NCI-H2029 treated with DMSO at 0.1 percent for 48 hours (cell line): ENCODE results near the gene DACH1.
"Not testable (repeated sequence)": the region's sequence is repeated elsewhere in the genome, so short reads cannot be mapped to it uniquely, and the experiment has no call there.

ENCODE experiments used
- DNase-seq: peaks from one replicate; lab custom pipeline; 2025; lab: John Stamatoyannopoulos, UW

DACH1 gene

DNA sequence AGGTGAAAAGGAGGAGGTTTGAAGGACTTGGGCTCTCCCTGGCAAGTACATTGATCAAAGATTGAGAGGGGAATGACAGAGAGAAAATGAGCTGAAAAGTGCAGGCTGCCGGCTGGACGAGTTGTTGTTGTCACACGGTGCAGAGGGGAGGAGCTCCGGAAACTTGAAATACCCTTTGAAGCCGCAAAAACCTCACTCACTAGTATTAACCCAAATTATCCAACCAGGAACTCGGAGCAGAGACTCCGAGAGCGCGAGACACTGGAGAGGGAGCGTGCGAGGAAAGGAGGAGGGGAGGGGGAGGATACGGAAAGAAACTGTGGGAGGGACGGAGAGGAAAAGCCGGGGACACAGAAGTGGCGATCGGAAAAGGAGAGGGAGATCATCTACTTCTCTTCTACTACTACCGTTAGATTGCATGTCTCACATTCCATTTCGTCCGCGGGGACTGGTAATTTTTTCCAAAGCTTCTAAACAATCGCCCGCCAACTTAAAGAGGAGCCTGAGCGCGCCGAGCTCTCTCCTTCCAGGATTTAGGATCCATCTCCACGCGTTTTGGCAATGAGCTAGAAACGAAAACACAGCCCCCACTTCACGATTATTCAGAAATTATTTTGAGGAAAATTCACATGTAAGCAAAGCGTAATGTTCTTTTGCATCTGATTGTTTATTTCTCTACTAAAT, at the start of gene DACH1:
Gene DACH1, minus strand, starts transcription at position 74 of the 684 bp plus-strand sequence.
- no peak for DNase-seq

GRCh38 chr13:71913717-71914116, 46.7 kb upstream of the DACH1 start:
- DNase-seq, result no peak

DNA sequence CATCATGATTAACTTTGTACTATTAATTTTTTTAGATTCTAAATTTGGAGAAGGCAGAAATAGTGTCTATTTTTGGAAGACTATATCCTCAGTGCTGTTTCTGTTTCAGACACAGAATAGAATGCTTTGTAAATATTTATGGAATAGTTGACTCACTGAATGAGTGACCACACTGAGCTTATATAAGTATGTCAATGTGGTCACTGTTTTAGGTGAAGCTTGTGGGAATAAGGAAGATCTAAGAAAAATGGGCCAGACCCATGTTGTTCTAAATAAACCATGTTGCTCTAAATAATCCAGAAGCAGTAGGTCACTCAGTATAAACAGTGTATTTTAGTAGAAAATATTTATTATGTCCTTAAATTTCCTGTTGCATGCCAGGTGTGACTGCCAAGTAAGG, 45.5 kb upstream of the DACH1 start:
- DNase-seq, result no peak

GRCh38 chr13:71906448-71906847, 39.4 kb upstream of the DACH1 start:
- DNase-seq, result no peak

DNA sequence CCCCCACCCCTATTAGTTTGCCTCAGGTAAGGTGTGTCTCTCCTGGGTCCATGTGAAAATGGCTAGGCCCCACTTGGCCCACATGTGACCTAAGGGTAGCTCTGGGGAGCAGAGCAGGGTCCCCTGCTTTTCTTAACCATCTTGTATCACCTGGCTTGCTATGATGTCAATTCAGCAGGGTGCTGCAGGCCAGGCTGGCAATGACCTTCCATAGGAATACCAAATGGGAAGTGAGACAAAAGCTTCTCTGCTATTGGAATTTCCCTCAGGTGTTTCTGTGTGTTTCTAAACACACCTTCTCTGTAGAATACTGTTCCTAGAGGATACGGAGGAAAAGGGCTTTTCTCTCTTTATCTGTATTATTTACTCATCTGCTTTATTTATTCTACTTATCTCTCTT, 35.7 kb upstream of the DACH1 start:
- DNase-seq, result no peak

DNA sequence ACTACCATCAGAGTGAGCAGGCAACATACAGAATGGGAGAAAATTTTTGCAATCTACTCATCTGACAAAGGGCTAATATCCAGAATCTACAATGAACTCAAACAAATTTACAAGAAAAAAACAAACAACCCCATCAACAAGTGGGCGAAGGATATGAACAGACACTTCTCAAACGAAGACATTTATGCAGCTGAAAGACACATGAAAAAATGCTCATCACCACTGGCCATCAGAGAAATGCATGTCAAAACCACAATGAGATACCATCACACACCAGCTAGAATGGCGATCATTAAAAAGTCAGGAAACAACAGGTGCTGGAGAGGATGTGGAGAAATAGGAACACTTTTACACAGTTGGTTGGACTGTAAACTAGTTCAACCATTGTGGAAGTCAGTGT, 26.5 kb upstream of the DACH1 start:
- DNase-seq, result not testable (repeated sequence)

DNA sequence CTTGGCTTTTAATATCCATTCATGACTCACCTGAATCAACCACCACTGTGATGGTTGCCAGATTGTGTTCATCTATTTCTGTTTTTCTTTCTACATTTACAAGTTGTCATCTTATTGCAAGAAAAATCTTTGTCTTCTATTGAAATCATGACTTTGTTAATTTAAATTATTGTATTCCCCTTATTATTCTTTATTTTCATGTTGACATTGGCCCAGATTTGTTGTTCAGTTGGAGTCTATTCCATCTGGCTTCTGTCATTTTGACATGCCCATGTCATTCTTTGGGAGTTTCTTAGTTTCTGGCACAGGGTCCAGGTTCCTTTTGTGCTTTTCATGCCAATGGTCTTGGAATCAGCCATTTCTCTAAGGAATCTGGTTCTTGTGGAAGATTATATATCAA, 19.9 kb upstream of the DACH1 start:
- no peak for DNase-seq

DNA sequence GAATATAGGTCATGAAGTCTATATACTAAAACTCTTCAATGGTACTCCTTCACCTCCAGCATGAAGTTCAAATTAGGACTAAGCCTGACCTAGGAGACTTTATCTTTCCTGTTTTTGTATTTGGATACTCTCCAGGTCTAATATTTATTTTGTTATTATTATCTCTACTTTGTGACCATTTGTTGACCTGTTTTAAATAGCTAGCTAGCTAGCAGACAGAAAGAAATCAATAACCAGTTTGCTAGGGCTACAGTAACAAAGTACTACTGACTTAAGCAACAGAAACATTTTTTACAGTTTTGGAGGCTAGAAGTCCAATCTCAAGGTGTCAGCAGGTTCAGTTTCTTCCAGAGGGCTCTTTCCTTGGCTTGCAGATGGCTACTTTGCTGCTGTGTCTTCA, 15.1 kb upstream of the DACH1 start:
- DNase-seq, result no peak

- DNase-seq, result no peak
These were observed 13.9 kb upstream of the DACH1 start for GRCh38 chr13:71880753-71881541.

DNA sequence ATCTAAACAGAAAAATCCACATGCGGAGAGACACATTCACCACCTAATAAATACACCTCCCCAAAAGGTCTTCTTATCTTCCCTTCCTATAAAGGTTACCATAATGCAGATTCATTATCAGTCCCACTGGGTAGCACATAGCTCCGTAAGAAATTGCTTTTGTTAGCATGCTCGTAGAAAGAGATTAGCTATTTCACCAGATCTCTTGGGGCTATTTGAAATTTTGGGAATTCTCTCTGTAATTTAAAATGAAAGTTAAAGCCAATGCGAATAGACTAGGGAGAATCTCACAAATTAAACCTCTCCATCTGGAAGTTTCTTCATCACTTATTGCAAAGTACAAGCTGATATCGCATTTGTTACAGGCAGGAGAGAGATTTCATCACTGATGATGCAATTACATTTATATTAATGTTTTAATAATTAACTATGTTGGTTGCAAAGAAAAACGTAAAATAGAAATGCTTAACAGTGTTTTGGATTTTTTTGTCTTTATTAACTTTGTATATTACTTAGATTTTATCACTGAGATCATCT, 12.9 kb upstream of the DACH1 start:
- no peak for DNase-seq

DNA sequence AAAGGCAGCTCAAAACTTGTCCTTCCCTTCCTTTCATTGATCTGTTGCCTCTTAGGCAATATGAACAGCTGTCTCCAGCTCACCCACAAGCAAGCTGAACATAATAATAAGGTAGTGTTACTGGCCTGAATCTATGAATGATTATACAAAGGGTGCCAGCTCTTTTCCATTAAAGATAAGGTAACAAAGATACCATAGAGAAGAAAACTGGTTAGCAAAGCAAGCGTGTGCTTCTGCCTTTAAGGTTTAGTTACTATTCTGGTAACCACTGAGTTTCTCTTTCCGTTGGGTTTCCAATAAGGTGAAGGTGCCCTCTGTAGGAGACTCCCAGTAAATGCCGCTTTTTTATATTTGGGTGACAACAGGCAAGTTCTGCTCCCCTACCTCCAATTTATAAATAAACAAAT, 12.1 kb upstream of the DACH1 start:
- no peak for DNase-seq

- DNase-seq, result no peak
These were observed 10.3 kb upstream of the DACH1 start for GRCh38 chr13:71877256-71877653.

- DNase-seq, result no peak
These were observed 9.7 kb upstream of the DACH1 start for GRCh38 chr13:71876648-71877255.

DNA sequence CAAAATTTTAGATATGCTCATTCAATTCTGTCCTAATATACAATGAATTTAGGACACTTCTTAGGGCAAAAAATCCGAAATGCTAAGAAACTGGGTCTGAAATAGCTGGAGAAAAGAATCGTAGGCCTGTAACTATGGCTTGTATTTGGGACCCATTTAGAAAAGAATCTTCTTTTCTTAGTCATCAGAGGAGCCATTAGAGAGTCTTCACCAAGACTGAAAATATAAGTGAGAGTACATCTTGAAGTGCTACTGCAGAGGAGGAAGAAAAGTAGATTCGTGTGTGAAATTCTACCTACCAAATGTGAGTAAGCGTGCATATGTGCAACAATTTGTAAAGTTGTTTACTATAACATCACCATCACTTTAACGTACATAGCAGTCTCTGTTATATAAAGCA, 8.8 kb upstream of the DACH1 start:
- no peak for DNase-seq

DNA sequence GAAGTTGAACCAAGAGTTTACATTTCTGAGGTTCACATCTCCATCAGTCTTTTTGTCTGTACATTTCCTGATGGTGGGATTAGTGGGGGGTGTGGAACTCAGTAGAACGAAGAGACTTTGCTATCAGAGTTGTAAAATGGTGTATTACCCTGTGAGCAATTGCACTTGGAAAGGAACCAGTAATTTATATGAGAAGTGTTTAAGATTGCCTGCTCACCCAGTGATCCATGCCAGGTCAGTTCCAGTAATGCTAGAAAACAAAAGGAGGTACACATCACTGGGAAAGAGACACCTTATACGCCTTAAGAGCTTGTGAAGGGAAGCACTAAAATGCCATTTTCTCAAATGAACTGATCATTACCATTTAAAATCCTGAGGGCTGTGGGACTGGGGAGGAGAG, 7.5 kb upstream of the DACH1 start:
- DNase-seq, result no peak

DNA sequence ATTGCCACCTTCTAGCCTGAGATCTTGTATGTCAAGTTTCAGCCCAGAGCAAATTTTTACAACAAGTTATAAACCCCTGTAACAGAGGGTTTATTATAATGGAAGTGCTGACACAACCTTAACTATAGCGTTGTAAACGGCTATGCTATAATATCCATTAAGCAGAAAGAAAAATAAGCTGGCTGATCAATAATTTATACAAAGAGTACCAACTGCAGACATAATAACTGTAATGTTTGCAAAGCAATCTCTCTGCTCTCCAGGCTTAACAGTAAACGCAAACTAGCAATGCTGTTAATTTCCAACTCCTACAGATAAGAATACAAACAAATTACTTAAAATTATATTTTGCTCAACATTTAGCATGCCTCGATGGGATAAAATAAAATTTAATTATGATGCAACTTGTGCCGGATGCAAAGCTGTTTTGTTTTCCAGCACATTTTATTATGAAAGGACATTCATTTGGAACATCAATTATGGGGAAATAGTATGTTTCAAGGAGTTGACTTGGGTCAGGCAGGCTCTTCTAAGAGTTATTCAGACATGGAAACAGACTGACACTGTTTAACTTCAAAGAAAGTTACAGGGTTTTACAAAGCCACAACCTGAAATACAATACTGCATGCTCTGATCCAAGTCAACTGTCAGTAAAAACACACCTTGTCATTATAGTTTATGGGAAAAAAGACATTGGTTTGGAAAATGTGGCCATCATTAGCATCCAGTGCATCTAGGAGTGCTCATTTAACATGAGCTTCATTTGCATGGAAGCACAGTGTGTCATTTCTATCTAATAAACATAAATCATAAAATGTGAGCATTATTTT, 6.6 kb upstream of the DACH1 start:
- no peak for DNase-seq

DNA sequence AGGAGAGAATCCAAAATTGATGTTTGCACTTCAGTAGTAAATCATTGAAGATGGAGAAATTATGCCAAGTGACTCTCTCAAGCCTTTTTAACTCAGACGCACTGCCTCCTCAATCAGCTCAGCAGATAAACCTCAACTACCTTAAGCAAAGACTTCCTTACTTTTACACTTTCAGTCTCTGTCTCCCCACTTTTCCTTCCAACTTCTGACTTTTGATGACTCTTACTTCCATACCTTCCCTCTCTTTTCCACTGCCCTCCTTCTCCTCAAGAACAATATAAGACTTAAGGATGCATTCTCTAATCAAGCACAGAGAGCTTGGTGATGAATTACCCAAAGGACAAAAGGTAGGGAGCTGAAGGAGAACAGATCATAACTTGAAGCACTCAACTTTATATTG, 4.8 kb upstream of the DACH1 start:
- DNase-seq, result no peak

DNA sequence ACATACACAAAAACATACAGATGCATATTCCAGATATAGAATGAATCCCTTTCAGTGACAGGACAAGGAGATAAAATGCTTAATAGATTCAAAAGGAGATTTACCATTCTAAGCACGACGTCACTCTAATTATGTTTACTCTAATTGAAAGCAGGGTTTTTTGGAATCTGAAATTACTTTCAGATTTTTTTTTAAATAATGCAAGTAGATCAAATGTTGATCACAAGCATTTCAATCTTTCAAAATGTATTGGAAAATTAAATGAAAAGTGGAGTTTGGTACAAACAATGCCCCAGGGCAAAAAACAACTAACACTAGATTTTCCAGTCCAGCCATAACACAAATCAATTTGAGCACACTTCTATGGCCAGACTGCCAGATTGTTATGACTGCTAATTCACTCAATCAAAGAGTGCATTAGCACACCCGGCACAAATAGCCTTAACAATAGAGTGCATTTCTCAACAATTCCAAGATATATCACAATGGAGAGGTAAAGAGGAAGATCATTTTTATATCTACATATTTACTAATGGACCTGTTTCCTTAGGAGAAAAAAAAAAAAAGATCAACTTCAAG, 4.3 kb upstream of the DACH1 start:
- DNase-seq, result no peak

GRCh38 chr13:71870100-71870499, 3.1 kb upstream of the DACH1 start:
- DNase-seq, result no peak

DNA sequence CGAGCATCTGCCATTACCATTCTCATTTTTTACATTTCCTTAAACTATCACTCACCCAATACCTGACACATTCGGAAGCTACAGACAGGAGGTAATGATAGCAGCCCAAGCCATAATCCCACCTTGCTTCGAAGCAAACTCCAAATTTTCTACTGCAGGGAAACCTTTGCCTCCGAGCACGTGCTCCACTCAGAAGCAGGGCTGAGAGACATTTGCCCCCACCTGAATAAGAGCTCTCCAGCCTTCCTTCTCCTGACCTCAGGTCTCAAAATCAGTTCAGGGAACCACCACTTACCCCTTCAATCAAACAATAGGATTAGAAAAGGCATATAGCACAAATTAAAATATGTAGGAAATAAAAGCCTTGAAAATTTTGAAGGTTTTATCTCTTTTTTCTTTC, 2.3 kb upstream of the DACH1 start:
- no peak for DNase-seq

DNA sequence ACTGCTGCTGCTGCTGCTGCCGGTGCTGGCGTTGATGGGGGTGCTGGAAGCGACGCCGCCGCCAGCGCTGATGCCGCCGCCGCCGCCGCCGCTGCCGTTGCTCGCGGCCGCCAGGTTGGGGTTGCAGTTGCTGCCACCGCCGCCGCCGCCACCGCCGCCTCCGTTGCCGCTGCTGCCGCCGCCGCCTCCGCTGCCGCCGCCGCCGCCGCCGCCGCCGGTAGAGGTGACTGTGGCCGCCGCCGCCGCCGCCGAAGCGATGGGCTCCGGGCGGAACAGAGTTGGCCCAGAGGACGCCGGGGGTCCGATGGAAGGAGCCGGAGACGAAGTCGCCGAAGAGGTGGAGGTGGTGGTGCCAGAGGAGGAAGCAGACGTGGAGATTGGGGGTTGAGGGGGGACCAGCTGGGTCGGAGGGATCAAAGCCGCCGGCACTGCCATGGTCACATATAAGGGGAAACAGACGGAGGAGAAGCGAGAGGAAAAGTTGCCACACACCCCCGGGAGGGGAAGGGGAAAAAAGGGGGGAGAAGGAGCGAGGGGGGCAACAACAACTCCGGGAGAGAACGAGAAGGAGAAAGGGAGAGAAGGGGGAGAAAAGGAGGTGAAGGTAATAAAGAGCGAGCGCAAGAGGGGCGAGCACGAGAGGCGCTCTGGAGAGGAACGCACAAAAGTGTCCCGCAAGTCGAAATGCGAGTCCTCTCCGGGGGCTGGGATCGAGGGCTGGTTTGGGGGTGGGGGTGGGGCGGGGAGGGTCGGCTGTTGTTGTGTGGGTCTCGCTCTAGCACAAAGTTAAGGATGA, 471 bp downstream of the DACH1 start:
- DNase-seq, result no peak
